GM19328 (cell line): ENCODE data around the gene DLGAP1.

ENCODE experiments used
- ATAC-seq: cut with Tn5 transposase; IDR thresholded peaks from one replicate; pipeline ENCODE4 v1.9.1; 2021; ENCODE audit warnings: mild to moderate bottlenecking, moderate library complexity; ENCODE audit not compliant: unreplicated experiment

The DLGAP1 gene

DNA sequence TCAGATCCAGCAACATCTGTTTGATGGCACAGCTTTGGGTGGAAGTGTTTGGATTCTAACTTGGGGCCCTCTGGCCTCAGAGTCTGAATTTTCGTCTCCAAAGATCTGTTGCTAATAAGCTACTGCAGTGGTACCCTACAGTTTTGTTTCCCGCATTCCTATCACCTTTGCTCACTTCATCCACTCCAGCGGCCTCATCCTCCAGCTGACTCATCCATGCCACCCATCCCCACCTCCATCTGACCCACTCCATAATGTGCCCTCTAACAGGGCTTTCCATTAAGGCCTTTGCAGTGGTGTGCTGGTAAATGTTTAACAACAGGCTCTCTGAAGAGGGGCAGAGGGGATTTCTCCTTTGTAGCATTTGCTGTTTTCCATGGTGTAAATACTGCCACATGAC lies 779.7 kb downstream of the DLGAP1 start:
- ATAC-seq: no peak

DNA sequence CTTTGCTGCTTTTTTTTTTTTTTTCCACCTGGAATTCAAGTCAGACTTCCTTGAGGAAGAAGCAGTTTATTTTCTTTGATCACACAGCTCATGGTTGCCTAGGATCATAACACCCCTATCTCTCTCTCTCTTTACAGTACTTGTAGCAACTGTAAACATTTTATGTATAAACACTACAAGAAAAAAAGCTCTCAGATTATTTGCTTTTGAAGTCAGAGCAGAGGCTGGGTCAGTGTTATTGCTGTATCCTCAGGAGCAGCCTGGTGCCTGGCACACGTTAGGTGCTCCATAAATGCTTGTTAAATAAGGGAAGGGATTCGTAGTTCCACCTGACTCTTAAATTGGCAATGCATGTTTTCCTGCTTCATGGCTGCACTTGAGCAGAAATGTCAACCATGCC lies 783.9 kb downstream of the DLGAP1 start:
- ATAC-seq: no peak

DNA sequence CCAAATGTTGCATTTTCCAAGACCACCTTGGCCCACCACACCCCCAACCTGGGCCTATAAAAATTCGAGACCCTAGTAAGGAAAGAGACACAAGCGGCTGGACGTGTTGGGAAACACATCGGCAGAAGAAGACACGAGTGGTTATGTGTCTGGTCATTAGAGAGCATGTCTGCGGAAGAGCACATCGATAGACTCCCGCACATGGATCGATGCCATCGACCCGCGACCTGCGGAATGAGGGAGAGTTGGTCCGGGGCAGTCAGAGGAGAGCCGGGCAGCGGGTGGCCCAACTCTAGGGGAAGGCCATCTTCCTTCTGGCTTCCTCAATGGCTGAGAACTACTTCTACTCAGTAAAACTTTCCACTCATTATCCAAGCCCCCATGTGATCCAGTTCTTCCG lies 785.7 kb downstream of the DLGAP1 start:
- ATAC-seq: no peak

DNA sequence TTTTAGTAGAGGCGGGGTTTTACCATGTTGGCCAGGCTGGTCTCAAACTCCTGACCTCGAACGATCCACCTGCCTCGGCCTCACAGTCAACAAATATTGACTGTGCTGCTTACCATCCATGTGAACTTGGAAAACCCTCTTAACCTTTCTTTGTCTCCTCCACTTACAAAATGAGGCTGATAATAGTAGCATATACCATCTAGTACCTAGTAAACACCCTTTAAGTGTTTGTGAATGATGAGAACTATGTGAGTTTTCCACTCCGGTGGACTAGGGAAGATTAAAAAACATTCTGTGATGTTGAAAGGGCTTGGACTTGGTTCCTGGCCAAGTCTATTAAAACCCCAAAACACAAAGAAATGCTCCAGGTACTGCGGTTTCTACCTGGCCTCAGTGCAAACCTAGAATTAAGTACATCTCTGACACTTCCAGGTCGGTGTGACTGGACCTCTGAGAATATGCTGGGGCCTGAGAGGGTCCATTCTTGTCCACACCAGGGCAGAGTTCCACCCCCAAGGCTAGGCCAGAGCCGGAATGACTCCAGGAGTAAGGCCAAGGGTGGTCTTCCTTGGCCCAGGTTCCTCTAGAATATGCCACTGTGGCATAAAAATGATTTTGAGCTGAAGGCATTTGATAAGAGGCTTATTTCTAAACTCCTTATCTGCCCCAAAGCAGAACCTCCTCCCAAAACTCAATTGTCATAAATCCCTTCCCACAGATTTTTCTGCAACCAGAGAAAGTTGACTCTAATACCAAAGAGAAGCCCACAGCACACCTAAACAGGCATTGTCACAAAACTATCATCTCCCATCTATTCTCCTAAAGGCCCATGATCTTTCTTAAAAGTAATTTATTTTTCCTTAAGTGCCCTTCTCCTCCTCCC lies 787.6 kb downstream of the DLGAP1 start:
- ATAC-seq: no peak

DNA sequence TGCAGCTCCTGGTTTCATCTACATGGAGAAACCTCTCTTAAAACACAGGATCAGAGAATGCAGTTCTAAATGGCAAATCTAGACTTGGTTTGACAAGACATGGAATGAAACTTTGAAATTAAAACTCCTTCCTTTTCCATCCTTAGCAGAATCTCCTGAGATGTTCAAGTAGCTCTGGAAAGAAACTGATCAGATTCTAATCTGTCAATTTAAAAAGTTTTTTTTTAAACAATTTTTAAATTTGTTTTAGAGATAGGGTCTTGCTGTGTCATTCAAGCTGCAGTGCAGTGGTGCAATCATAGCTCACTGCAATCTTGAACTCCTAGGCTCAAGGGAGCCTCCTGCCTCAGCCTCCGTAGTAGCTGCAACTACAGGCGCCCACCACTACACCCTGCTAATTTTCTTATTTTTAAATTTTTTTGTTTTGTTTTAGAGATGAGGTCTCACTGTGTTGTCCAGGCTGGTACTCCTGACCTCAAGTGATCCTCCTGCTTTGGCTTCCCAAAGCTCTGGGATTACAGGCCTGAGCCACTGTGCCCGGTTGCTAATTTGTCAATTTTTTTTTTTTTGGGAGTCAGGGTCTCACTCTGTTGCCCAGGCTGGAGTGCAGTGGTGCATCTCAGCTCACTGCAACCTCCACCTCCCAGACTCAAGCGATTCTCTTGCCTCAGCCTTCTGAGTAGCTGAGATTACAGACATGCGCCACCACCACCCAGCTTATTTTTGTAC lies 788.4 kb downstream of the DLGAP1 start:
- ATAC-seq: no peak

DNA sequence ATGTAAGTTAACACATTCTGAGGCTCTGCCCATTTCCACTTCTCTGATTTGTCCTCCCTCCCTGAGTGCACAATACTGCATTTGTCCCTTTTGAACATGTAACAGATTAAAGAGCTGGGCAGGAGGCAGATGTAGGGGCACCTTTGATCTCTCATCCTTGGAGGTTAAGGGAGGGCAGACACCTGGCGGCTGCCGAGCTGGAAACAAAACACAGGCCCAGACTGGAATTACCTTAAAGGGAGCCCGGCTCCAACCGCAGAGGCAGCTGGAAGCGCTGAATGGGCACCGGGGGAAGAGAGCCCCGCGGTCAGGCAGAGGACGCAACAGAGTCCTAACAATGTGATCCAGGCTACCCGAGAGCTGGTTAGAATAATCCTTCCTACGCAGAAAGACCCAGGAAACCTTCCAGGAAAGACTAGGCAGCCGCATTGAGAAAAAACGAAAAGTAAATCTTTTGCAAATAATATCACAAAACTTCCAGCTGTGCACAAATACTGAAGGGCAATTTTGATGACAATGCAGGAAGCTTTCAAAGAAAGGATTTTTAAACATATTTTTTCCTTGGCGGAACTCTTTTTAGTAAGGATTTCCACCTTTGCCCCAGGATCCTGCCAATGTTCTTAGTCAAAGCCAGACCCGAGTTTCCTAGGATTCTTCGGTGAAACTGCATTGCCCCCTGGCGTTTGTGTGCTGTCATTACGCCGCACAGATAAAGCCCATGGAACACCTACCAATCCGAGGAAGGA lies 789.2 kb downstream of the DLGAP1 start:
- no peak for ATAC-seq

DNA sequence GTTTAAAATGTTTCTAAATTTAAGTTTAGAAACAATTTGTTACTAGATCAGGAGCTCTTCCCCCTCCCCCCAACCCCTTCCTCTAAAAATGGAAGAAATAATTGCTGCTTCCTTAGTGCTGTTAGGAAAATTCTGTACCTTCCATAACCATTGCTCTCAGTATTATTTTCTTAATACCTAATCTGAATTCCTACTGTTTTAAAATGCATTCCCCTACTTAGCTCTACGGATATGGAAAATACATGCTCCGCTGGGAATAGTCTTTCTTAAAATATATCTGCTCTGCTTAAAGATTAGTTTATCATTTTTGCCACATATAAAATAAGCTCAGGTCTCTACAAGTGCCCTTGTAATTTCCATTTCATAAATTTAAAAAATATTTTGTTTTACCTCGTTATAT lies 789.9 kb downstream of the DLGAP1 start:
- ATAC-seq: no peak

DNA sequence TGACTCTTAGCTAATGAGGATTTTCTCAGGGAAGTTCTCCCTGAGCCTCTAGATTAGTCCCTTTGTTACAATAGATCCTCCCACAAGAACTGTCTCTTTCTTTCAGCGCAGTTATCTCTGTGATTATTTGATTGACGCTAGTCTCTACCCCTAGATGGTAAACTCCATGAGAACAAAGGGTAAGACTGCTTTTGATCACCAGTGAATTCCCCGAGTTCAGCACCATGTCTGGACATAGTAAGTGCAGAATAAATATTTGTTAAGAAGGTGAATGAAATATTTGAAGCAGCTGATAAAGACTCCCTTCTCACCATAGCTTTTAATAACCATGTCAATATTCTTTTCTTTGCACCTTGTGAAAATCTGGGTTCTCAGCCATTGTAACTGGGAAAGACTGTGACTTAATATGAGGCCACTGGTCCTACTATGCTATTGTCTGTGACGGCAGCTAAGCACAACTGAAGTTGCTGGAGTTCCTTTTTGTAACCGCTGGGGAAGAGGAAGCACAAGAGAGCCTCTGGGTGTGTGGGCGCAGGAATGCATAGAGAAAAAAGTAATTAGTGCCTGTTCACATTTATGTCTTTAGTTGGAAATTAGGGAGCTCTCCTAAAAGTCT lies 790.4 kb downstream of the DLGAP1 start:
- no peak for ATAC-seq

DNA sequence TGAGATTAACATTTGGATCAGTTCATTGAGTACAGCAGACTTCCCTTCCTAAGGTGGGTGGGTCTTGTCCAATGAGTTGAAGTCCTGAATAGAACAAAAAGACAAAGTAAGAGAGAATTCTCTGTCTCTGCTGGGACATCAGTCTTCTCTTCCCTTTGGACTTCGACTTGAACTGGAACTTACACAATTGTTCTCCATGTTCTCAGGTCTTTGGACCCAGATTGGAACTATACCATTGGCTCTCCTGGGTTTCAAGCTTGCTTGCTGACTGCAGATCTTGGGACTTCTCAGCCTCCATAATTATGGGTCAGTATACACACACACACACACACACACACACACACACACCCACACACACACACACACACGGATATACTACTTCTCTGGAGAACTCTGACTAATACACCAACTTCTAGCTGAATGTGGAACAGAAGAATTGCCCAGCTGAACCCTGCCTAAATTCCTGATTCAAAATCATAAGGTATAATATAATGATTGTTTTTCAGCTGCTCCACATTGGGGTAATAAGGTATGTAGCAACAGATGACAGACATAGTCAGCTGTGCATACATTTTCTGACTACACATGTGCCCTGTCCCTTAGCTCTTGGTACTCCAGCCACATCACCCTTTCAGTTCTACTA lies 791.1 kb downstream of the DLGAP1 start:
- ATAC-seq: no peak

DNA sequence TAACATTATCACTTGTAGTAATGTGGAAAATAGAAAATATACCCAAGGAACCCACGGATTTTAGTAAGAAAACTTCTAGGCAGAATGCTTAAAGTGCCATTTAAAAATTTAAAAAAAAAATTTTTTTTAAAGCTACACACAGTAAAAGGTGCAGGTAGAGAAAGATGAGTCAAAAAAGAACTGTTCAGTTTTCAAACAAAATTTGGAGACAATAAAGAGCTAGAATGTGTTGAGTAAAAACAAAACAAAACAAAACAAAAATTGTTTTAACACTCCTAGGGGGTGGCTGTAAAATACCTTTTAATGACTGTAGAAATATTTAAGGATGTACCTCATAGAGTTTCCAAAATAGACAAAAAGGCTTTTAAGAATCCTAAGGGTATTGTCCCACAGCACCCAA lies 793.1 kb downstream of the DLGAP1 start:
- no peak for ATAC-seq

DNA sequence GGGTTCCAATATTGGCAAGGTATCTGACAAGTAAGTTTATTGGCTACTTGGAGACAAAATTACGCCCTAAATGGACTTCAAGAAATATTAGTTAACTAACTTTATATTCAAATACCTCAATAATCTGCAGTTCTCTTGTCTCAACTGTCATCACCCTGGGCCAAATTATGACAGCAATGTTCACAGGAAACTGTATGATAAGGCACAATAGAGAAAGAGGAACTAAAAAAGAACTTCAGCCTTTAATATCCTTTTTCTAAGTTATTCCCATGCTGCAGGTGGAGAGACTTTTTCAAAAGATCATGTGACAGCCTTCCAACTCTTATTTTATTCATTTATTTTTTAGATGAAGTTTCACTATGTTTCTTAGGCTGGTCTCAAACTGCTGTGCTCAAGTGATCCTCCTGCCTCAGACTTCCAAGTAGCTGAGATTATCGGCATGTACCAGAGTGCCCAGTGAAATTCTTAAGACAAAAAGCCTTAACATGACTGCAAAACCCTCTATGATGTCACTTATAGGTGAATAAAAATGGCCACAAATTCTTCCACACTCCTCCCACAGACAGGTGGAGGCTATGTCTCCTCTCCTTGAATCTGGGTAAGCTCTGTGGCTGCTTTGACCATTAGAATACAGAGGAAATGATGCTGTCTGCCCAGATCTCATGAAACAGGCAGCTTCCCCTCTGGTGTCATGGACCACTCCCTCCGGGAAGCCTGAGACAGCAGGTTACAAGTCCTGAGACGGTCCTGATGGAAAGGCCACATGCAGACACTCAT lies 794.2 kb downstream of the DLGAP1 start:
- no peak for ATAC-seq

DNA sequence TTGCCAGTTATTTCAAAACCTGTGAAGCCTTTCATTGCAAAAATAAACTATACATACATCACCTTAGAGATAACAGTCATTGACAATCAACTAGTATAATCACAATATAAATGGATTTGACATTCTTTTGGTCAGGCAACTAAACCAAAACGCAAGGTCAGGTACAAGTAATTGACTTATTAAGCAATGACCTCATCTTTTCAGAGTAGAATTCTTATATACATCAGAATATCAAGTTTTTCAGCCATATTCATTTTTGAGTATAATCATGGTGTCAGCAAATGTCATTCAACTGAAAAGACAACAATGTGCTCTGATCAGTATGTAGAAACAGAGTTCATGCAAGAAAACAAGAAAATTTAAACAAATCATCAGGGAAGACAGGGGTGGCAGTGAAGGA lies 796.6 kb downstream of the DLGAP1 start:
- ATAC-seq: no peak

DNA sequence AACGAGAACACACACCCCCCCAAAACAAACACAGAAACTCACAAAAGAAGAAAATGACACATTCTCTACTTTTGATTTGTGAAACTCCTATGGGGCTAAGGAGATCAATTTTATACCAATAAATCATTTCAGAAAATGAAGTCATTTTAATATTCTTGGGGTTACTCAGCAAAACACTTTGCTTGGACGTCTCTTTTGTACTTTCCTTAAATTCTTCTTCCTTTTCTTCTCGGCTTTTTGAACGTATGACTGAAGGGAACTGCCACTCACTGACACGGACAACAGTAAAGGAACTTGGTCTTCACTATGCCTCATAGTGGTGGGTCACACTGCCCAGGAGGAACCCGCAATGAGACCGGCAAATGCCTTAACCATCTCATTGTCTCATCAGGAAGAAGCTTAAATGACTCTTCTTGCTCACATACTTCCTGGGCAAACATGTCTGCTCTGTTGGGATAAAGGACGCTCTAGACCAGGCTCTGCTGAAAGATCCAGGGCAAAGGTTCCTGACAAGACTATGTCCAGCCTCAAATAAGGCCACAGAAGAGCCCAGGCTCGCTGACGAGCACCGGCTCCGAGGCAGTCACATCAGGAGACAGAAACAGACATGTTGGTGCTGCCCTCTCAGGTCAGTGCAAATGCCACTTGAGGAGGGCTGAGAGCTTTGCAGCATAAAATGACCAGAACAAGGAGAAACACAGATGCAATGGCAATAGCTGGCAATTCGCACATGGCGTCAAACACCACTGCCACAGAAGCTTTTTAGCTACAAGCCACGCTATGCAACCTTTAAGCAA lies 799.7 kb downstream of the DLGAP1 start:
- ATAC-seq: no peak

DNA sequence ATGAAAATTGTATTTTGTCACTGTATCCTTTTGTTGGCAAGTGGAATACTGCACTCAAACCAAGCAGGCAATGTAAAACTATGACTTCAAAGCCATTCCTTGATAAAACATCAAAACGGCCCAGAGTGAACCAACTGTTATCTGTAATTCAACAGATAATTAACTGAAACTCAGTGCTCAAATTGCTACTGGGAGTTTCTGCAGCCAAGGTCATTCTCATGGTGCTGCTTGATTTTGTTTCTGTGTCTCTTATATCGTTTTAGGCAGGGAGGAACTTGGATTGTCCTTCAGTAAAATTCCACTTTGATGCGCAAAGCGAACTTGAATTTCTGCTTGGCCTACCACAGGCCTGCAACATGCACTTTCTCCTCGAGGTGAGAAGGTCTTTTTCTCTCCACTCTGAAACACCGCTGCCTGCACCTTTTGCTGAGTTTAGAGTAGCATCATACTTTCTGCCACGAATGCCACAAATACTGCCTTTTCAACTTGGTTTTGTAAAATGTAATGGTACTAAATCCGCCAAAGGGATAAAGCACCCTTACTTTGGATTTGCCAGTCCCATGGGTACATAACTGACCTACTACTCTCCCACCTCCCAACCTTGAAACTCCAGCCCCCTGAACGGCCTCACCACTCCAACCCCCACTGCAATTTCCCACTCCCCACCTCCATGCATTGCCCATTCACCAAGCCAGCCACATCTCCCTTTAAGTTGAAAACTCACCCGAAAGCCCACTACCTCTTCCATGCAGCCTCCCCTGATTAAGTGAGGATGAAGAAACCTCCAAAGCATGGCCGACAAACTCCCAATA lies 800.5 kb downstream of the DLGAP1 start:
- no peak for ATAC-seq

DNA sequence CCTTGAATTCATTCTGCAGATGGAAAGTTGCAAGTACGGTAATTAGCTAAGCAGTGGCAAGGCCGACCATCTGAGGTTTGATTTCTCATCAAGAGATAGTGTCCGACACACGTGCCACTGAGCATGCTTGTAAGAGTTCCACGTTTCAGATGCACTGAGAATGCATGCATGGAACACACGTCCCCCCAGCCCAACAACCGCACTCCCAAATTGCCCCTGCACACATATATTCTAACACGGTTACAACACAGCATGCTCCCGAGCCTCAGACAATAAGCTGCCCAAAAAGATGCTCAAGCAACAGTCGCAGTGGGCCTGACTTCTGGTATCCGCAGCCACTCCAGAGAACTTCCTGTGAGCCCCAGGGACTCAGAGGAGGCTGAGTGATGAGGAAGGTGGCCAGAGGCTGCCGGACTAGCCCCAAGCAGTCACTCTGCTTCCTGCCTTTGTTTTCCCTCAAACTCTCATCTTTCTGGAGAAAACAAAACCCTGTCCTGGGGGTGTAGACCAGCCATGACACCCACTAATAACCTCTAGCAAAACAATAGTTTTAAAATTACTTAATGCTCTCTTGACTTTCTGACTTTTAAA lies 801.2 kb downstream of the DLGAP1 start:
- ATAC-seq: no peak

DNA sequence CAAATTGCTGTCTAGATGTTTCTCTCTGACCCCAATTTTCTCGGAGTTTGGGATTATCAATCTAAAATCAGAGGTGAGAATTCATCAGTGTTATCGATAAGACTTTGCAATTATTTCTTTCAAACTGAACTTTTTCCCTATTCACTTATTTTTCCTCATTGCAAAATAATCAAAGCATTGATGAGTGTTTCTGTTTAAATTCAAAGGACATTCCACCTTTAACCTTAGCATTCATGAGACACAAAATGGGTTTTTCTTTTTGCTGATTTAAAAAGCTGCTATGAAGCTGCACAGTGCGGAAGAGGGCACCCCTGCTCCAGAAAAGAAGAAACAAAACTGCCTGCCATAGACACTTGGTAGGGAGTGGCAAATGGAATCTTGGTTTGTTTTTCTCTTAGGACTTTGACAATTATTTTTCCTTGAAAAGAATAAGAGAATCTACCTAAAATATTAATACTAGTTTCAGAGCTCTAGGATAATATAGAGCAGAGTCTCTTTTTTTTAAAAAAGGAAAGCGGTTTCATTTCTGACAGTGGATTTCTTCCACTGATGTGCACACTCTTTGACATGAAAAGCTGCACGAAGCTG lies 801.8 kb downstream of the DLGAP1 start:
- no peak for ATAC-seq
